ENCODE measurements around the gene HIP1R. TPM values are rescaled to one million over a fixed set of nuclear protein-coding genes. Genes with fewer than 3 reads are reported as not detected.

HIP1R gene
- total and polyA plus RNA-seq, 10 of the 15 experiments (the other 5 are each of a cell fraction or from before 2014, with no cell fraction given), result 0.18 to 27.7 (median 11.7) TPM

DNA sequence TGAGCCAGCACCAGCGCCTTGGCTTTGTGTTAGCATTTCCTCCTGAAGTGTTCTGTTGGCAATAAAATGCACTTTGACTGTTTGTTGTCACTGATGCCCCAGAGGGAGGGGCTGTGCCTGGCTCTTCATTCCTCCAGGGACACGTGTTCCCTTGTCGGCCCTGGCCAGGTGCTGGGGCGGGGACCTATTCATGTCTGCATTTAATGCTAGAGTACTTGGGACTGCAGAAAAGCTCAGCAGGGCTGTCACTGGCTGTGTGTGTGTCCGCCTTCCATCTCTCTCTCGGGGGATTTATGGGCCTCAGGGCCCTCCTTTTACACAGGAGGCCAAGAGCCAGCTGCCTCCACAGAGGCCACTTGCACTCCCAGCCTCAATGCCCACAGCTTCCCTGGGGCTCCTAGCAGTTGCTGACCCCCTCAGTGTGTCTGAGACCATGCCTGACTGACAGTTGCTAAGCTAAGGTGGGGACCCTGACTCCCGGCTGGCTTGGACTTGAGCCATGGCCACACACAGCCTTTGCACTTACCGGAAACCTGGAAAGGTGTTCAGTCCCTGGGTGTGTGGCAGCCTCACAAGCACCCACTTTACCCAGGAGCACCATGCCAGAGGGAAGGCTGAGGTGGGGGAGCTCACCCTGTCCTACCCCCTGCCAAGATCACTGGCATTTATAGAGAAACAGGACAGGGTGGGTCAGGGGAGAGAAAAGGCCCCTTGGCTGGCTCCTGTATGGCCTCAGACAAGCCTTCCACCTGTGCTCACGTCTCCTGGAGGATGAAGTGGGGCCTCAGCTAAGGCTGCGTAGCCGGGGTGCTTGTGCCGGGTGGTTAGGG lies 27.8 kb downstream of the HIP1R start:
- Histone ChIP-seq H4K20me1 (ENCODE audit: control insufficient read depth, insufficient read depth) (no peaks in the 10 kb centered on the region), H3K9me3 (replicated peaks; ENCODE audit: control insufficient read depth, insufficient read depth, low read length) (no peaks in the 10 kb centered on the region), H3K36me3 (ENCODE audit: control insufficient read depth in 2 of 2, insufficient read depth in 2 of 2, low read length in 1 of 2) (peaks cover 2 to 22% of the 10 kb centered on the region in 2 experiments; a peak in 2 of 4 replicates), H2AFZ (ENCODE audit: control insufficient read depth, low read depth, low read length) (no peak overlapping the region), H3K27ac (ENCODE audit: control insufficient read depth, insufficient read depth) (no peak overlapping the region), H3K4me1 (ENCODE audit: control insufficient read depth, insufficient read depth, low read length) (no peaks in the 10 kb centered on the region), H3K4me2 (ENCODE audit: control insufficient read depth, insufficient read depth) (no peak overlapping the region), H3K27me3 (replicated peaks in 1 of 2; ENCODE audit: control insufficient read depth in 2 of 2, insufficient read depth in 2 of 2, low read length in 1 of 2) (no peaks in the 10 kb centered on the region), H3K4me3 (no peak overlapping the region), H3K79me2 (ENCODE audit: control insufficient read depth, insufficient read depth, low read length) (no peaks in the 10 kb centered on the region), H3K9ac (ENCODE audit: control insufficient read depth, insufficient read depth, low read length) (no peak overlapping the region)
- TF ChIP-seq, protein P1, sequence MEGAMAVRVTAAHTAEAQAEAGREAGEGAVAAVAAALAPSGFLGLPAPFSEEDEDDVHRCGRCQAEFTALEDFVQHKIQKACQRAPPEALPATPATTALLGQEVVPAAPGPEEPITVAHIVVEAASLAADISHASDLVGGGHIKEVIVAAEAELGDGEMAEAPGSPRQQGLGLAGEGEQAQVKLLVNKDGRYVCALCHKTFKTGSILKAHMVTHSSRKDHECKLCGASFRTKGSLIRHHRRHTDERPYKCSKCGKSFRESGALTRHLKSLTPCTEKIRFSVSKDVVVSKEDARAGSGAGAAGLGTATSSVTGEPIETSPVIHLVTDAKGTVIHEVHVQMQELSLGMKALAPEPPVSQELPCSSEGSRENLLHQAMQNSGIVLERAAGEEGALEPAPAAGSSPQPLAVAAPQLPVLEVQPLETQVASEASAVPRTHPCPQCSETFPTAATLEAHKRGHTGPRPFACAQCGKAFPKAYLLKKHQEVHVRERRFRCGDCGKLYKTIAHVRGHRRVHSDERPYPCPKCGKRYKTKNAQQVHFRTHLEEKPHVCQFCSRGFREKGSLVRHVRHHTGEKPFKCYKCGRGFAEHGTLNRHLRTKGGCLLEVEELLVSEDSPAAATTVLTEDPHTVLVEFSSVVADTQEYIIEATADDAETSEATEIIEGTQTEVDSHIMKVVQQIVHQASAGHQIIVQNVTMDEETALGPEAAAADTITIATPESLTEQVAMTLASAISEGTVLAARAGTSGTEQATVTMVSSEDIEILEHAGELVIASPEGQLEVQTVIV (IDR thresholded peaks at IDR 0.05; ENCODE audit: borderline replicate concordance, partially characterized antibody), result no peak
- TF ChIP-seq POLR2A (IDR thresholded peaks at IDR 0.05; ENCODE audit: low read depth, low read length) (peak; percentile 39; the same call in 1 of the 2 replicates), NRF1 (conservative IDR thresholded peaks at IDR 0.05; ENCODE audit: low read depth, low read length) (no peak)
- intact Hi-C loops (cut with micrococcal nuclease; ENCODE audit: unreplicated experiment) (no loop called here), in situ Hi-C loops (cut with MboI) (loop anchor here (25.0 kb wide), 1 partner anchor 374 kb away; the partner anchor contains the start of genes MPHOSPH9 and MTRFR)
- no TSS peak for BruUV-seq (replicated peaks)
- ChIA-PET SMC1A (ENCODE audit: uncharacterized antibody, unreplicated experiment) (interaction anchor here (8.4 kb wide), 1 partner anchor 90 kb away, joined by 100 read pairs; no protein-coding TSS in a partner anchor), RAD21 (ENCODE audit: unreplicated experiment) (interaction anchor here (2.3 kb wide), 1 partner anchor 31 kb away, joined by 6 read pairs; no protein-coding TSS in a partner anchor), POLR2A (no interaction called here), CTCF (interaction anchor here (0.9 to 2.6 kb wide), 4 partner anchors 8 to 89 kb away, joined by 3 to 14 read pairs (median 6); no protein-coding TSS in a partner anchor)
- FAIRE-seq (no peak), ATAC-seq (no peak), DNase-seq (ENCODE audit: low read depth, low spot score) (no peak)
- WGBS (ENCODE audit: insufficient coverage, insufficient replicate concordance, low lambda C conversion rate, missing lambda C conversion rate), result 54% methylated on average over 12 of the region's 12 CpGs

Measured in GM12878 (cell line).